Liver (tissue), 9 donors: ENCODE data around the gene ARHGEF40. TPM values are rescaled to one million over a fixed set of nuclear protein-coding genes. Genes with fewer than 3 reads are reported as not detected.

Source experiments
- DNase-seq: peaks from one replicate; pipeline ENCODE4 v3.0.0-alpha.2; 2017; ENCODE audit warnings: low spot score
- H3K27ac ChIP-seq, 2 donors: one replicate each; pipeline ENCODE4 v1.7.0; 2013; ENCODE audit warnings: inconsistent platforms in 2 of 2, low read length in 2 of 2, control low read depth in 1 of 2, low read depth in 1 of 2, mild to moderate bottlenecking in 1 of 2
- H3K27me3 ChIP-seq, 4 donors: one replicate each; pipeline versions ENCODE4 v1.6.1 to v1.7.0; 2013; ENCODE audit warnings: low read length in 3 of 4, inconsistent platforms in 1 of 4, mild to moderate bottlenecking in 1 of 4, moderate library complexity in 1 of 4; ENCODE audit not compliant: control insufficient read depth in 4 of 4, insufficient read depth in 4 of 4
- H3K36me3 ChIP-seq, 4 donors: one replicate each; pipeline versions ENCODE4 v1.6.1 to v1.7.0; 2013; ENCODE audit warnings: low read length in 3 of 4, mild to moderate bottlenecking in 3 of 4, low read depth in 1 of 4, moderate library complexity in 1 of 4; ENCODE audit not compliant: control insufficient read depth in 4 of 4, insufficient read depth in 3 of 4
- H3K4me1 ChIP-seq, 4 donors: one replicate each; pipeline versions ENCODE4 v1.6.1 to v1.7.0; 2013; ENCODE audit warnings: low read length in 3 of 4, mild to moderate bottlenecking in 3 of 4, moderate library complexity in 1 of 4; ENCODE audit not compliant: control insufficient read depth in 4 of 4, insufficient read depth in 4 of 4
- H3K4me3 ChIP-seq, 3 donors: one replicate each; pipeline versions ENCODE4 v1.6.1 to v1.7.0; 2013; ENCODE audit warnings: low read length in 3 of 3, control low read depth in 1 of 3, low read depth in 1 of 3, mild to moderate bottlenecking in 1 of 3
- H3K9ac ChIP-seq, 2 donors: one replicate each; pipeline ENCODE4 v1.7.0; 2013; ENCODE audit warnings: low read length in 2 of 2, mild to moderate bottlenecking in 2 of 2, moderate library complexity in 2 of 2, control low read depth in 1 of 2, low read depth in 1 of 2
- H3K9me3 ChIP-seq, 4 donors: one replicate each; pipeline versions ENCODE4 v1.6.1 to v1.7.0; 2013; ENCODE audit warnings: low read length in 3 of 4; ENCODE audit not compliant: control insufficient read depth in 4 of 4
- CTCF ChIP-seq: fragments of 150-350 bp; IDR thresholded peaks from 2 replicates; pipeline ENCODE4 v1.5.1; 2017; ENCODE audit warnings: improper control_type of control experiment, low read depth, low read length; ENCODE audit not compliant: missing input control
- FOXA2 ChIP-seq: IDR thresholded peaks from 2 replicates; pipeline ENCODE4 v1.6.1; 2016; ENCODE audit warnings: antibody characterized with exemption
- GABPA ChIP-seq, 2 donors: IDR thresholded peaks in 1 of 2; conservative IDR thresholded peaks in 1 of 2; 2 replicates each; pipeline ENCODE4 v1.6.1; 2016; ENCODE audit warnings: antibody characterized with exemption in 2 of 2, mild to moderate bottlenecking in 1 of 2, moderate library complexity in 1 of 2
- HNF4A ChIP-seq, 2 donors: conservative IDR thresholded peaks; 2 replicates each; pipeline ENCODE4 v1.6.1; 2016; ENCODE audit warnings: antibody characterized with exemption in 2 of 2, mild to moderate bottlenecking in 2 of 2
- JUND ChIP-seq, 2 donors: IDR thresholded peaks; 2 replicates each; pipeline ENCODE4 v1.6.1; 2016; ENCODE audit warnings: antibody characterized with exemption in 2 of 2
- RAD21 ChIP-seq, 2 donors: IDR thresholded peaks; 2 replicates each; pipeline ENCODE4 v1.6.1; 2016; ENCODE audit warnings: antibody characterized with exemption in 2 of 2, mild to moderate bottlenecking in 2 of 2
- TAF1 ChIP-seq: conservative IDR thresholded peaks from 2 replicates; pipeline ENCODE4 v1.6.1; 2016; ENCODE audit warnings: antibody characterized with exemption, mild to moderate bottlenecking
- ZBTB33 ChIP-seq: IDR thresholded peaks from 2 replicates; pipeline ENCODE4 v1.6.1; 2016; ENCODE audit warnings: antibody characterized with exemption
- WGBS: extraction: QIAGEN DNeasy Blood & Tissue Kit; methylation state at CpG from one replicate; pipeline ENCODE4 v1.1.7; 2013; 5-methylcytosine and 5-hydroxymethylcytosine counted together
- polyA plus RNA-seq, 2 donors: library from polyadenylated mRNA; stranded (reverse) in 1 of 2; unstranded in 1 of 2; fragments of 200-250 nt in 1 of 2; fragments of >200 nt in 1 of 2; fragmentation: Nextera tagmentation in 1 of 2; extraction: Ambion mirVana in 1 of 2; gene quantifications; one replicate each; pipeline versions ENCODE4 v1.2.1 to v1.2.3, GENCODE V29; 2013 to 2015
- total RNA-seq, 2 donors: library from RNA; depleted of rRNA; stranded (reverse); fragments of >200 nt; gene quantifications; one replicate each; pipeline ENCODE4 v1.2.3, GENCODE V29; 2014
- TF ChIP-seq, protein P1 (sequence below): IDR thresholded peaks from 2 replicates; pipeline ENCODE4 v1.6.1; 2016; ENCODE audit warnings: antibody characterized with exemption, mild to moderate bottlenecking
- TF ChIP-seq, protein P2 (sequence below): IDR thresholded peaks from 2 replicates; pipeline ENCODE4 v1.6.1; 2016; ENCODE audit warnings: antibody characterized with exemption
- donor health status: healthy.
- donor health status: healthy.
- donor health status: healthy.
- donor health status: healthy.
- donor health status: healthy.

ARHGEF40 gene
- total and polyA plus RNA-seq, 4 donors, result 9.3 to 42.5 (median 16.9) TPM

GRCh38 chr14:21086908-21087293 lies 16.8 kb downstream of the ARHGEF40 start:
- Histone ChIP-seq H3K27me3 (no peaks in the 10 kb centered on the region), H3K27ac (no peak overlapping the region), H3K9me3 (no peaks in the 10 kb centered on the region), H3K4me1 (peaks cover 9 to 29% (median 18%) of the 10 kb centered on the region in 4 donors), H3K36me3 (peaks cover 15 to 49% (median 36%) of the 10 kb centered on the region in 4 donors), H3K4me3 (no peak overlapping the region), H3K9ac (no peak overlapping the region)
- no peak for TF ChIP-seq JUND (IDR thresholded peaks at IDR 0.05)
- TF ChIP-seq CTCF, result no peak
- TF ChIP-seq, protein P1, sequence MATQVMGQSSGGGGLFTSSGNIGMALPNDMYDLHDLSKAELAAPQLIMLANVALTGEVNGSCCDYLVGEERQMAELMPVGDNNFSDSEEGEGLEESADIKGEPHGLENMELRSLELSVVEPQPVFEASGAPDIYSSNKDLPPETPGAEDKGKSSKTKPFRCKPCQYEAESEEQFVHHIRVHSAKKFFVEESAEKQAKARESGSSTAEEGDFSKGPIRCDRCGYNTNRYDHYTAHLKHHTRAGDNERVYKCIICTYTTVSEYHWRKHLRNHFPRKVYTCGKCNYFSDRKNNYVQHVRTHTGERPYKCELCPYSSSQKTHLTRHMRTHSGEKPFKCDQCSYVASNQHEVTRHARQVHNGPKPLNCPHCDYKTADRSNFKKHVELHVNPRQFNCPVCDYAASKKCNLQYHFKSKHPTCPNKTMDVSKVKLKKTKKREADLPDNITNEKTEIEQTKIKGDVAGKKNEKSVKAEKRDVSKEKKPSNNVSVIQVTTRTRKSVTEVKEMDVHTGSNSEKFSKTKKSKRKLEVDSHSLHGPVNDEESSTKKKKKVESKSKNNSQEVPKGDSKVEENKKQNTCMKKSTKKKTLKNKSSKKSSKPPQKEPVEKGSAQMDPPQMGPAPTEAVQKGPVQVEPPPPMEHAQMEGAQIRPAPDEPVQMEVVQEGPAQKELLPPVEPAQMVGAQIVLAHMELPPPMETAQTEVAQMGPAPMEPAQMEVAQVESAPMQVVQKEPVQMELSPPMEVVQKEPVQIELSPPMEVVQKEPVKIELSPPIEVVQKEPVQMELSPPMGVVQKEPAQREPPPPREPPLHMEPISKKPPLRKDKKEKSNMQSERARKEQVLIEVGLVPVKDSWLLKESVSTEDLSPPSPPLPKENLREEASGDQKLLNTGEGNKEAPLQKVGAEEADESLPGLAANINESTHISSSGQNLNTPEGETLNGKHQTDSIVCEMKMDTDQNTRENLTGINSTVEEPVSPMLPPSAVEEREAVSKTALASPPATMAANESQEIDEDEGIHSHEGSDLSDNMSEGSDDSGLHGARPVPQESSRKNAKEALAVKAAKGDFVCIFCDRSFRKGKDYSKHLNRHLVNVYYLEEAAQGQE, result no peak
- no peak for TF ChIP-seq ZBTB33
- TF ChIP-seq, protein P2, sequence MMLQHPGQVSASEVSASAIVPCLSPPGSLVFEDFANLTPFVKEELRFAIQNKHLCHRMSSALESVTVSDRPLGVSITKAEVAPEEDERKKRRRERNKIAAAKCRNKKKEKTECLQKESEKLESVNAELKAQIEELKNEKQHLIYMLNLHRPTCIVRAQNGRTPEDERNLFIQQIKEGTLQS, result no peak
- no peak for DNase-seq
- WGBS, result 90% methylated on average over 4 of the region's 4 CpGs

- Histone ChIP-seq H3K9me3 (no peaks in the 10 kb centered on the region), H3K27me3 (no peaks in the 10 kb centered on the region), H3K4me1 (peaks cover 9 to 29% (median 18%) of the 10 kb centered on the region in 4 donors), H3K9ac (no peak overlapping the region), H3K4me3 (no peak overlapping the region), H3K36me3 (peaks cover 17 to 44% (median 31%) of the 10 kb centered on the region in 4 donors), H3K27ac (no peak overlapping the region)
- WGBS, result 78% methylated on average over 19 of the region's 19 CpGs
- TF ChIP-seq GABPA (IDR thresholded peaks at IDR 0.05 in 1 of 2, conservative IDR thresholded peaks at IDR 0.05 in 1 of 2), result peak in 1 of 2 donors; percentile 25
- no peak for TF ChIP-seq RAD21 (IDR thresholded peaks at IDR 0.05)
- no peak for TF ChIP-seq FOXA2
- TF ChIP-seq TAF1, result no peak
- no peak for TF ChIP-seq HNF4A (conservative IDR thresholded peaks at IDR 0.05)
- TF ChIP-seq CTCF, result no peak
- TF ChIP-seq, protein P2, result no peak
- peak in 1 of 2 donors; percentile 31 for TF ChIP-seq JUND (IDR thresholded peaks at IDR 0.05)
- DNase-seq, result no peak
Measured at GRCh38 chr14:21087294-21088091, 17.4 kb downstream of the ARHGEF40 start.
